Body of pancreas (tissue), 4 donors: ENCODE data around the gene ERCC2.

Experiments
- CTCF ChIP-seq, 7 experiments: fragments of 450-650 bp in 4 of 7; fragments of 200-600 bp in 3 of 7; sonication (generic) in 3 of 7; IDR thresholded peaks; one replicate each; pipeline ENCODE4 v1.5.1; 2016 to 2019; ENCODE audit warnings: antibody characterized with exemption in 7 of 7
- POLR2A ChIP-seq, 3 donors: fragments of 450-650 bp; IDR thresholded peaks; one replicate each; pipeline ENCODE4 v1.6.1; 2016; ENCODE audit warnings: antibody characterized with exemption in 3 of 3, mild to moderate bottlenecking in 2 of 3

- no peak for TF ChIP-seq CTCF (IDR thresholded peaks at IDR 0.05)
- TF ChIP-seq POLR2A (IDR thresholded peaks at IDR 0.05), result peak in 2 of 3 donors; percentile 34 to 53
Observed at GRCh38 chr19:45370410-45371204, at the start of gene ERCC2.
